ENCODE results near the gene SPINT2. TPM values are rescaled to one million over a fixed set of nuclear protein-coding genes. Genes with fewer than 3 reads are reported as not detected.

SPINT2 gene
- total RNA-seq, 1 experiment from 2014 or later = 442 TPM

DNA sequence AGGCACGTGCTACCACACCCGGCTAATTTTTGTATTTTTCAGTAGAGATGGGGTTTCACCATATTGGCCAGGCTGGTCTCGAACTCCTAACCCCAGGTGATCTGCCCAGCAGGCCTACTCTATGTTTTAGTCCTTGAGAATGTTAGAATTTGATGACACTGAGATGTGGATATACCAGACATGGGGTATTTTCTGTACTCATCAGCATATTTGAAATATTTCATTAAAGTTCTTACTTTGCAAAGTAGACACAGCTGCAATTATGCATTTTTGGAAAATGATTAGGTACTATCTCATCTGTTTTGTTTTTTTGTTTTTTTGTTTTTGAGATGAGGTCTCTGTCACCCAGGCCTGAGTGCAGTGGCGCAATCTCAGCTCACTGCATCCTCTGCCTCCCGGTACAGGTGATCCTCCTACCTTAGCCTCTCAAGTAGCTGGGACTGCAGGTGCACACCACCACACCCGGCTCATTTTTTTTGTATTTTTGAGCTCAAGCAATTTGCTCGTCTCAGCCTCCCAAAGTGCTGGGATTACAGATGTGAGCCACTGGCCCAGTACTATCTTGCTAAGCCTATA lies 12.7 kb downstream of the SPINT2 start:
- POLR2A ChIA-PET (ENCODE audit: unreplicated experiment) = no interaction called here
- Histone ChIP-seq H2AFZ (ENCODE audit: low read length) (no peak overlapping the region), H3K36me3 (ENCODE audit: low read depth, low read length) (peaks cover 9% of the 10 kb centered on the region), H3K4me2 (ENCODE audit: low read length) (peak overlapping the region; percentile 78), H3K4me3 (ENCODE audit: low read length) (no peak overlapping the region), H3K27ac (ENCODE audit: low read length) (peak overlapping the region; percentile 19), H3K79me2 (ENCODE audit: low read length) (peaks cover 99% of the 10 kb centered on the region), H3K4me1 (ENCODE audit: insufficient read depth, low read length) (peaks cover 39% of the 10 kb centered on the region), H3K9me3 (ENCODE audit: low read length) (no peaks in the 10 kb centered on the region), H3K9ac (ENCODE audit: low read length) (no peak overlapping the region), H3K9me2 (replicated peaks; ENCODE audit: low read length) (no peaks in the 10 kb centered on the region), H4K20me1 (ENCODE audit: low read length) (peaks cover 9% of the 10 kb centered on the region; the same call in 1 of the 2 replicates), H3K27me3 (ENCODE audit: low read length) (no peaks in the 10 kb centered on the region), H3F3A (ENCODE audit: low read length, unreplicated experiment) (peaks cover 3% of the 10 kb centered on the region)
- intact Hi-C loops (cut with micrococcal nuclease) = no loop called here
- BruUV-seq (replicated peaks) = no TSS peak
- DNase-seq = no peak
- TF ChIP-seq EZH2 (IDR thresholded peaks at IDR 0.05; ENCODE audit: low read length, unreplicated experiment) = no peak
- CTCF ChIA-PET = interaction anchor here (0.6 kb wide), 1 partner anchor 125 kb away, joined by 5 read pairs; no protein-coding TSS in a partner anchor
- ATAC-seq = no peak

DNA sequence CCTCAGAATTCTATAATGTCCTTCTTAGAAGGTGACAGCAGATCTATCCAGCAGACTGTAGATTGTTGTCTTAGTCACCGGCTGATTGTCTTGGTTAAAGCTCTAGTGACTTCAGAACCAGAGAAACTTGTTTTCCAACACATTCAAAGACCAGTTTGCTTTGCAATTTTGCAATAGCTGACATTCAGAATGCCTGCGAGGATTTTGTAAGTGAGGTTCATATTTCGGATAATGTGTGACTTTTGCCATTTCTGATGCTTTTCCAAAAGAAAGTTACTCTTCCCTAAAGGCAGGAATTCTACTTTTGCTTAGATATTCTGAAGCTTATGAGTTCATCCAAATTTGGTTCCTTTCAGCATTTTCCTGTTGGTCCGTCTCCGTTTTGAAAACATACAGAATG lies 13.2 kb downstream of the SPINT2 start:
- TF ChIP-seq EZH2 (IDR thresholded peaks at IDR 0.05; ENCODE audit: low read length, unreplicated experiment) (no peak), EZH2phosphoT487 (IDR thresholded peaks at IDR 0.05; ENCODE audit: borderline replicate concordance, low read length) (no peak)
- TF ChIP-seq, protein P1, sequence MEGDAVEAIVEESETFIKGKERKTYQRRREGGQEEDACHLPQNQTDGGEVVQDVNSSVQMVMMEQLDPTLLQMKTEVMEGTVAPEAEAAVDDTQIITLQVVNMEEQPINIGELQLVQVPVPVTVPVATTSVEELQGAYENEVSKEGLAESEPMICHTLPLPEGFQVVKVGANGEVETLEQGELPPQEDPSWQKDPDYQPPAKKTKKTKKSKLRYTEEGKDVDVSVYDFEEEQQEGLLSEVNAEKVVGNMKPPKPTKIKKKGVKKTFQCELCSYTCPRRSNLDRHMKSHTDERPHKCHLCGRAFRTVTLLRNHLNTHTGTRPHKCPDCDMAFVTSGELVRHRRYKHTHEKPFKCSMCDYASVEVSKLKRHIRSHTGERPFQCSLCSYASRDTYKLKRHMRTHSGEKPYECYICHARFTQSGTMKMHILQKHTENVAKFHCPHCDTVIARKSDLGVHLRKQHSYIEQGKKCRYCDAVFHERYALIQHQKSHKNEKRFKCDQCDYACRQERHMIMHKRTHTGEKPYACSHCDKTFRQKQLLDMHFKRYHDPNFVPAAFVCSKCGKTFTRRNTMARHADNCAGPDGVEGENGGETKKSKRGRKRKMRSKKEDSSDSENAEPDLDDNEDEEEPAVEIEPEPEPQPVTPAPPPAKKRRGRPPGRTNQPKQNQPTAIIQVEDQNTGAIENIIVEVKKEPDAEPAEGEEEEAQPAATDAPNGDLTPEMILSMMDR (conservative IDR thresholded peaks at IDR 0.05; ENCODE audit: low read depth, low read length) = no peak
- Histone ChIP-seq H4K20me1 (ENCODE audit: low read length) (peaks cover 9% of the 10 kb centered on the region; the same call in 1 of the 2 replicates), H3K9me2 (replicated peaks; ENCODE audit: low read length) (no peaks in the 10 kb centered on the region), H3K36me3 (ENCODE audit: low read depth, low read length) (peaks cover 9% of the 10 kb centered on the region), H3K4me1 (ENCODE audit: insufficient read depth, low read length) (peaks cover 34% of the 10 kb centered on the region), H3K27ac (ENCODE audit: low read length) (peak overlapping the region; percentile 65), H2AFZ (ENCODE audit: low read length) (no peak overlapping the region), H3K9me3 (ENCODE audit: low read length) (no peaks in the 10 kb centered on the region), H3K27me3 (ENCODE audit: low read length) (no peaks in the 10 kb centered on the region), H3K4me3 (ENCODE audit: low read length) (peak overlapping the region; percentile 46; the same call in 1 of the 2 replicates), H3K9ac (ENCODE audit: low read length) (no peak overlapping the region), H3F3A (ENCODE audit: low read length, unreplicated experiment) (peaks cover 3% of the 10 kb centered on the region), H3K4me2 (ENCODE audit: low read length) (peak overlapping the region; percentile 78), H3K79me2 (ENCODE audit: low read length) (peaks cover 99% of the 10 kb centered on the region)
- POLR2A ChIA-PET (ENCODE audit: unreplicated experiment) = no interaction called here
- BruUV-seq (replicated peaks) = no TSS peak
- peak; percentile 42 for ATAC-seq
- peak; percentile 84 for DNase-seq
- intact Hi-C loops (cut with micrococcal nuclease) = no loop called here
- CTCF ChIA-PET = no interaction called here

DNA sequence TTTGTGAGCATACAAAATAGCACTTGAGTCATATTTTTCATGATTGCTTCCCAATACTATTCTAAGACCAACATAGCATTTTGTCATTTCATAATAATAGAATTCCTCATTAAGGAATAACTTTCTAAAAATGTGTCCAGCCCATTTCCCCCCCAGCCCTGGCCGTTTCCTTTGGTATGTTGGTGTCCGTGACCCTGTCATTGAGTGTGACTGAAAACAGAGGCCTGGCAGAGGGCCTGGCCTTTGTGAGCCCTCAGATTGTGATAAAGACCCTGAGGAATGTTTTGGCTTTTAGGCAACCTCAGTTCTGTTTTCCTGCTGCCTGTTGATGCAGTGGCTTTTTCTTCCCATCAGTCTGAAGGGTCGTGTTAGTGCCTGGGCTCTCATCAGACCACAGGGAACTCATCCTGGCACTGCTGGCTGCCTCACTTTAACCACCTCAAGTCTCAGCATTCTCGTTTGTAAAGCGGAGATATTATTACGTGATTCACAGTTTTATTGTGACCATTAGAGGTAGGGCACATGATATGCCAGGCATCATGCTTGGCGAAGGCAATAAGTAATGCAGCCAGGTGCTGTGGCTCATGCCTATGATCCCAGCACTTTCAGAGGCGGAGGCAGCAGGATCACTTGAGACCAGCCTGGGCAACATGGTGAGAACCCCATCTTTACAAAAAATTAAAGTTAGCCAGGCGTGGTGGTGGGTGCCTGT lies 13.8 kb downstream of the SPINT2 start:
- H2AFZ ChIP-seq (ENCODE audit: low read length) = no peak overlapping the region
- ATAC-seq (peak; percentile 48), DNase-seq (peak; percentile 17)
- H3K27ac ChIP-seq (ENCODE audit: low read length) = peak overlapping the region; percentile 65
- BruUV-seq (replicated peaks) = no TSS peak
- H3K4me2 ChIP-seq (ENCODE audit: low read length) = peak overlapping the region; percentile 78
- intact Hi-C loops (cut with micrococcal nuclease) = no loop called here
- H3K9me2 ChIP-seq (replicated peaks; ENCODE audit: low read length) = no peaks in the 10 kb centered on the region
- peaks cover 3% of the 10 kb centered on the region for H3F3A ChIP-seq (ENCODE audit: low read length, unreplicated experiment)
- H3K4me3 ChIP-seq (ENCODE audit: low read length) = peak overlapping the region; percentile 46; the same call in 1 of the 2 replicates
- ChIA-PET POLR2A (ENCODE audit: unreplicated experiment) (interaction anchor here (0.7 kb wide), 1 partner anchor 27 kb away, joined by 8 read pairs; no protein-coding TSS in a partner anchor), CTCF (no interaction called here)
- H3K36me3 ChIP-seq (ENCODE audit: low read depth, low read length) = peaks cover 9% of the 10 kb centered on the region
- TF ChIP-seq EZH2phosphoT487 (IDR thresholded peaks at IDR 0.05; ENCODE audit: borderline replicate concordance, low read length) (no peak), EZH2 (IDR thresholded peaks at IDR 0.05; ENCODE audit: low read length, unreplicated experiment) (no peak)
- TF ChIP-seq, protein P1 (conservative IDR thresholded peaks at IDR 0.05; ENCODE audit: low read depth, low read length) = no peak
- H3K79me2 ChIP-seq (ENCODE audit: low read length) = peaks cover 99% of the 10 kb centered on the region
- H3K9ac ChIP-seq (ENCODE audit: low read length) = no peak overlapping the region
- peaks cover 31% of the 10 kb centered on the region for H3K4me1 ChIP-seq (ENCODE audit: insufficient read depth, low read length)
- peaks cover 8% of the 10 kb centered on the region; the same call in 1 of the 2 replicates for H4K20me1 ChIP-seq (ENCODE audit: low read length)
- H3K9me3 ChIP-seq (ENCODE audit: low read length) = no peaks in the 10 kb centered on the region
- H3K27me3 ChIP-seq (ENCODE audit: low read length) = no peaks in the 10 kb centered on the region
